ENCODE results near the gene NFATC2. TPM values are rescaled to one million over a fixed set of nuclear protein-coding genes. Genes with fewer than 3 reads are reported as not detected.

Gene NFATC2
- 0.18 and 0.28 TPM in 2 replicates for total RNA-seq (2012; rRNA removed)
- 0.38 and 0.44 TPM in 2 replicates for polyA plus RNA-seq (2012; rRNA removed)
- 0.16 and 0.22 TPM in 2 replicates for polyA plus RNA-seq (2012; cell fraction: cytosol; rRNA removed)
- polyA plus RNA-seq (2012; cell fraction: nucleus; rRNA removed; ENCODE audit: low replicate concordance), result 0.70 and 0.74 TPM in 2 replicates
- Bru-seq, nascent RNA, result percentile 24 among the genes with signal in this experiment
- percentile 20 among the genes with signal in this experiment for BruChase-seq, experiment 1, labeled RNA remaining after a 6-hour chase
- percentile 31 among the genes with signal in this experiment for BruChase-seq, experiment 2, labeled RNA remaining after a 2-hour chase
- long read RNA-seq, result 0 reads

DNA sequence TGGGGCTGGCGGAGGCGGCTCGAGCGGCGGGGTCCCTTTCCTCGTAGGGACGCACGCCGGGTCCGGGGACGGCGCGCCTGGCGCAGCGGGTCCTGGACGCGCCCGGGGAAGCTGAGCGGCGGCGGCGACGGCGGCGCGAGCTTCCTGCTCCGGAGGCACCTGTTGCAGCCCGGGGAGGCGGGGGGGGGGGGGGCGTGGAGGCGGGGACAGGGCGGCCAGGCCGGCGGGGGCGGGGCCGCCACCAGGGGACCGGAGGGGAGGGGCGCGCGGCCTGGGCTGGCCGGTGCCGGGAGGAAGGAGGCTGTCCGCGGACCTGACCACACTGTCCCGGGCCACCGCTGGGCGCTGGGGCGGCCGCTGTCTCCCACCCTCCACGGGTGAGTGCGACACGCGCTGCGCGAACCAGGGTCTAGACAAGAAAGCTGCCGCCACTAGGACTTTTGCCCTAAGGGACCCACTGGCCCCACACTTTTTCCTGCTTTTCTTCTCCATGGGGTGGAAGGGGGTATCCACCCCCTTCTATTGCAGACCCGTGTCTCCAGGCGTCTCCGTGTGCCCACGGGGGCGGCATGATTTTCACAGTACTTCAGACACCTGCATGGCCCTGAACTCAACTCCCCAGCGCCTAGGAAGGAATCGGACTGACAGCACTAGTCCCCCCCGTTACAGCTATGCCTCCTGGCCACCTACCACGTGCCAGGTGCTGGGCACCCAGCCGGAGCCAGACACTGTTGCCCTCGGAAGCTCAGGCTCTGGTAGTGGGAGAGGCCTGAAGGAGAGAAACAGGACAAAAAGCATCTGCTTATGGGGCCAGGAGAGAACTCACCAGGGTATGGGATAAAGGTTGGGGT, at the start of gene NFATC2:
Gene NFATC2, minus strand, starts transcription at position 149 of the 851 bp plus-strand sequence. CDS start 220 bp downstream, outside the sequence.
- CTCF ChIA-PET, result no interaction called here
- H4K8ac ChIP-seq (ENCODE audit: low read depth in 2 of 2, low read length in 2 of 2), result no peak within 1 kb of the TSS
- in situ Hi-C loops (cut with MboI; ENCODE audit: low sequenced_read_pairs) (no loop called here), intact Hi-C loops (cut with micrococcal nuclease) (no loop called here), dilution Hi-C loops (cut with HindIII; ENCODE audit: low sequenced_read_pairs, unreplicated experiment) (no loop called here)
- H3K4me3 ChIP-seq (ENCODE audit: insufficient read depth, low read depth, low read length), result no peak within 1 kb of the TSS
- no TSS peak for BruUV-seq (replicated peaks)
- no peaks in the 10 kb centered on the region for H3K36me3 ChIP-seq (ENCODE audit: control insufficient read depth, insufficient read depth, low read length)
- WGBS, 2 experiments (ENCODE audit: extremely low coverage in 2 of 2, insufficient read length in 1 of 2), result 47% methylated on average over 3 of the region's 67 CpGs; no CpG with 5 or more reads in 1 of the 2 experiments
- no peak within 1 kb of the TSS for H2BK15ac ChIP-seq (ENCODE audit: low read depth, low read length)
- H3K4ac ChIP-seq (ENCODE audit: low read depth, low read length), result no peak within 1 kb of the TSS
- H3K56ac ChIP-seq (ENCODE audit: extremely low read depth, insufficient read depth, low read length), result no peak within 1 kb of the TSS
- no peaks in the 10 kb centered on the region for H3K79me1 ChIP-seq (ENCODE audit: low read depth in 1 of 2, low read length in 2 of 2)
- H3K9me3 ChIP-seq (ENCODE audit: control insufficient read depth, insufficient read depth, low read length), result peaks cover 1% of the 10 kb centered on the region; the same call in 1 of the 2 replicates
- H2BK120ac ChIP-seq (ENCODE audit: low read depth, low read length), result no peak within 1 kb of the TSS; the same call in 1 of the 2 replicates
- POLR2A ChIA-PET (ENCODE audit: unreplicated experiment), result no interaction called here
- H3K18ac ChIP-seq (ENCODE audit: low read depth, low read length), result no peak within 1 kb of the TSS
- no peak within 1 kb of the TSS for H3K4me2 ChIP-seq (ENCODE audit: low read depth, low read length)
- no peak for TF ChIP-seq RFX5 (IDR thresholded peaks at IDR 0.05; ENCODE audit: low read depth, low read length)
- TF ChIP-seq POLR2A (IDR thresholded peaks at IDR 0.05; ENCODE audit: low read depth, low read length), result peak; percentile 5; the same call in 1 of the 2 replicates
- TF ChIP-seq, protein P1, sequence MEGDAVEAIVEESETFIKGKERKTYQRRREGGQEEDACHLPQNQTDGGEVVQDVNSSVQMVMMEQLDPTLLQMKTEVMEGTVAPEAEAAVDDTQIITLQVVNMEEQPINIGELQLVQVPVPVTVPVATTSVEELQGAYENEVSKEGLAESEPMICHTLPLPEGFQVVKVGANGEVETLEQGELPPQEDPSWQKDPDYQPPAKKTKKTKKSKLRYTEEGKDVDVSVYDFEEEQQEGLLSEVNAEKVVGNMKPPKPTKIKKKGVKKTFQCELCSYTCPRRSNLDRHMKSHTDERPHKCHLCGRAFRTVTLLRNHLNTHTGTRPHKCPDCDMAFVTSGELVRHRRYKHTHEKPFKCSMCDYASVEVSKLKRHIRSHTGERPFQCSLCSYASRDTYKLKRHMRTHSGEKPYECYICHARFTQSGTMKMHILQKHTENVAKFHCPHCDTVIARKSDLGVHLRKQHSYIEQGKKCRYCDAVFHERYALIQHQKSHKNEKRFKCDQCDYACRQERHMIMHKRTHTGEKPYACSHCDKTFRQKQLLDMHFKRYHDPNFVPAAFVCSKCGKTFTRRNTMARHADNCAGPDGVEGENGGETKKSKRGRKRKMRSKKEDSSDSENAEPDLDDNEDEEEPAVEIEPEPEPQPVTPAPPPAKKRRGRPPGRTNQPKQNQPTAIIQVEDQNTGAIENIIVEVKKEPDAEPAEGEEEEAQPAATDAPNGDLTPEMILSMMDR (conservative IDR thresholded peaks at IDR 0.05; ENCODE audit: low read depth, low read length), result no peak
- TF ChIP-seq, protein P2, sequence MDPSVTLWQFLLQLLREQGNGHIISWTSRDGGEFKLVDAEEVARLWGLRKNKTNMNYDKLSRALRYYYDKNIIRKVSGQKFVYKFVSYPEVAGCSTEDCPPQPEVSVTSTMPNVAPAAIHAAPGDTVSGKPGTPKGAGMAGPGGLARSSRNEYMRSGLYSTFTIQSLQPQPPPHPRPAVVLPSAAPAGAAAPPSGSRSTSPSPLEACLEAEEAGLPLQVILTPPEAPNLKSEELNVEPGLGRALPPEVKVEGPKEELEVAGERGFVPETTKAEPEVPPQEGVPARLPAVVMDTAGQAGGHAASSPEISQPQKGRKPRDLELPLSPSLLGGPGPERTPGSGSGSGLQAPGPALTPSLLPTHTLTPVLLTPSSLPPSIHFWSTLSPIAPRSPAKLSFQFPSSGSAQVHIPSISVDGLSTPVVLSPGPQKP (IDR thresholded peaks at IDR 0.05; ENCODE audit: borderline replicate concordance, low read depth, low read length), result no peak
- no peak for TF ChIP-seq SMC3 (IDR thresholded peaks at IDR 0.05; ENCODE audit: low read depth, low read length)
- no peak for TF ChIP-seq NFE2L2 (IDR thresholded peaks at IDR 0.05; ENCODE audit: low read depth, low read length)
- no peak for TF ChIP-seq FOS (IDR thresholded peaks at IDR 0.05; ENCODE audit: low read depth, low read length)
- TF ChIP-seq MAFK (IDR thresholded peaks at IDR 0.05; ENCODE audit: low read depth, low read length), result no peak
- no peak within 1 kb of the TSS for H4K91ac ChIP-seq (ENCODE audit: insufficient read depth, low read depth, low read length)
- no peak within 1 kb of the TSS for H3K14ac ChIP-seq (replicated peaks; ENCODE audit: low read depth, low read length)
- H3K9me1 ChIP-seq (ENCODE audit: insufficient read depth, low read length), result 0 out of 2 replicates have a peak, but pooled peaks cover 2% of the 10 kb centered on the region
- H4K20me1 ChIP-seq (ENCODE audit: insufficient read depth, low read length), result no peaks in the 10 kb centered on the region
- H3K4me1 ChIP-seq (ENCODE audit: control insufficient read depth, insufficient read depth, low read length), result no peaks in the 10 kb centered on the region
- no peak within 1 kb of the TSS for H3K27ac ChIP-seq (ENCODE audit: insufficient read depth, low read length)
- no peak within 1 kb of the TSS for H2AK5ac ChIP-seq (ENCODE audit: low read depth, low read length)
- H3K27me3 ChIP-seq (ENCODE audit: control insufficient read depth, insufficient read depth, low read length), result no peaks in the 10 kb centered on the region; the same call in 1 of the 2 replicates
- DNase-seq, result no peak
- H3K23ac ChIP-seq (ENCODE audit: low read depth, low read length), result 0 out of 2 replicates have a peak within 1 kb of the TSS, but pooled peaks have one; percentile 31
- peak within 1 kb of the TSS; percentile 5 for H2AFZ ChIP-seq (replicated peaks; ENCODE audit: low read length, poor library complexity)
- no peak within 1 kb of the TSS for H2BK20ac ChIP-seq (ENCODE audit: low read depth, low read length)
- no peak within 1 kb of the TSS for H2BK5ac ChIP-seq (ENCODE audit: low read depth, low read length, poor library complexity, severe bottlenecking)
- H3K9ac ChIP-seq (ENCODE audit: low read depth, low read length), result no peak within 1 kb of the TSS
- no peak within 1 kb of the TSS for H4K5ac ChIP-seq (ENCODE audit: low read depth, low read length)
- no peak for ATAC-seq (ENCODE audit: low read depth)
- no peak within 1 kb of the TSS for H2AK9ac ChIP-seq (replicated peaks; ENCODE audit: low read depth, low read length, poor library complexity)

Measured in IMR-90 (cell line).